ENCODE results near the gene ECE1.
"Not testable (repeated sequence)": the region's sequence is repeated elsewhere in the genome, so short reads cannot be mapped to it uniquely, and the experiment has no call there.

ECE1 gene

DNA sequence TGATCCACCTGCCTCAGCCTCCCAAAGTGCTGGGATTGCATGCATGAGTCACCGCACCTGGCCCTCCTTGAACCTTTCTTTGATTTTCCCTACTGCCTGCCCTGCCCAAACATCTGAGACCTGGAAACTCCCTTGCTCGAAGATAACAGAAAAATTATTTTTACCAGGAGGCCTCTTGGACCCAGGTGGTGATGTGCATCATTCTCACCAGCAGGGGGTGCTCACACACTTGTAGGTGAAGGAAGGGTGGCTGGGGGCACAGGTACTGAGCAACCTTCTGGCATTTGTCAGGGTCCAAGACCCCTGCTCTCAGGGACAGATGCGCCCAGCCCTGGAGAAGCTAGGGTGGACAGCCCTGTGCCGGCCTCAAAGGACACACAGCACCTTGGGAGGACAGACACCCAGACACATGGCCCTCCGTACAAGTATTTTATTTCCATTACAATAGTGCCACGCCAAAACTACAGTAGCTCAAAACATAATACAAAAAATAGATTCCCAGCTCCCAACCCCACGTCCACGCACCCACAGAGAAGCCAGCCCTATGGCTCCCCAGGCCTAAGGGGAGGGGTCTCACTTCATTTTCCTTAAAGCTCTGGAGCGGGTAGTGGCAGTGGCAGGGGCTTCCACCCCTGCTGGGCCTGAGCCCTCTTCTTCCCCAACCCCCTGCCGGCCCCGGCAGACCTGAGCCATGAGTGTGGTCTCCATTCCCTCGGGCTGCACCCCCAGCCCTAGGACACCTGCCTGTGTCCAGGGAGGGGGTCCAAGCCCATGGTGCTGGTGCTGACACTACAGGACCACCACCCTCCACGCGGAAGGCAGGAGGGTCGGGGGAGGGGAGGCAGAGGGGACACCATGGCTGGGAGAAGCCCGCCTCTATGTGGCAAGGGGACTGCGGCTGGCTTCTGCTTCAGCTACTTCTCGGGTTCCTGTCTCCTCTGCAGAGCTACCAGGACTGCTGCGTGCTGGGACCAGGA, 73.1 kb downstream of the ECE1 start:
- DNase-seq, result no peak

DNA sequence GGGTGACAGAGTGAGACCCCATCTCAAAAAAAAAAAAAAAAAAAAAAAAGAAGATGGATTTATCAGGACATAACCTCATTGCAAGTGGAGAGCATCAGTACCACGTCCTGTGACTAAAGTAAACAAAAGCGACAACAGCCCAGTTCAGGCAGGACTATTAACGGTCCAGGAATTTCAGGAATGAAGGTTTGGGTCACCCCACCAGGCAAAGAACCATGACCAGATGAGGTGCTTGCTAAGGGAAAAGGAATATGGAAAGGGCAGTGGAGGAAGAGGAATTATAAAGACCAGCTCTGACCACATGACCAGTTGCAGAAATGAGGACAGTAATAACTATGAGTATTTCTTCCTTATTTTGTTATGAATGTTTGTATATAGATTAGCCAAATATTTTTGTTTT, 78.1 kb downstream of the ECE1 start:
- DNase-seq, result no peak

GRCh38 chr1:21208137-21208700, 82.0 kb downstream of the ECE1 start:
- not testable (repeated sequence) for DNase-seq

GRCh38 chr1:21206117-21206516, 84.1 kb downstream of the ECE1 start:
- DNase-seq, result no peak

GRCh38 chr1:21205416-21205815, 84.8 kb downstream of the ECE1 start:
- DNase-seq, result no peak

- no peak for DNase-seq
Measured at GRCh38 chr1:21201650-21202049, 88.6 kb downstream of the ECE1 start.

GRCh38 chr1:21201238-21201637, 89.0 kb downstream of the ECE1 start:
- DNase-seq, result not testable (repeated sequence)

- DNase-seq, result no peak
Measured at GRCh38 chr1:21200767-21201166, 89.5 kb downstream of the ECE1 start.

DNA sequence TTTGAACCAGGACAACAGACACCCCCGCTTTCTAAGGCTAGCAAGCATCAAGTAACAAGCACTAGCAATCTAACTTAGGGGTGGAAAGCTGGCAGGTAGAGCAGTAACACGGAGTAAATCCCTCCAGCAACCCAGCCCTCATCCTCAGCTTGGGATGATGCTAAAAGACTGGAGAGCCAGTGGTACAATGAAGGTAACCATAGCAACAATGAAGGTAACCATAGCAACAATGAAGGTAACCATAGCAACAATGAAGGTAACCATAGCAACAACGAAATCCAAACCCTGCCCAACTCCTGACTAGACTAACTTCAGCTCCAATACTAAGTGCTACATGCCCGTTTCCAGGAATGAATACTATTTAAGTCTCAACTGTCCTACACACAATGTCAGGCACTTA, 91.3 kb downstream of the ECE1 start:
- DNase-seq, result no peak

DNA sequence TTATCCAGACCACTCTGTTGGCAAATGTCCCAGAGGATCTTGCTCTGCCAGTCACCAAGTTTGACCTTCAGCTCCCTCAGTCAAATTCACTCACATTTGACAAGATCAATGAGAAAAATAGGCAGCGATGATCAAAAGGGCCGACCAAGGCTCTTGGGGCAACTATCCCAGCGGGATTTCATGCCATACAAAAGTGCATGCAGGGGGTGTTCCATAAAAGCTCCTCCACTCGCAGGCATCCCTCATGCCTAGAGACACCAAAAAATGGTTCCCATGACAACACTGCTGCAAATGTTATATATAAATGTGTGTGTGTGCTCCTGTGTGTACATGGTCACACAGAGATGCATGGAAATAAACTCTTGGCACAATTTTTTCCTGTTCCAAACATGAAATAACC, 97.4 kb downstream of the ECE1 start:
- no peak for DNase-seq

- DNase-seq, result no peak
Measured at GRCh38 chr1:21192284-21192683, 98.0 kb downstream of the ECE1 start.

DNA sequence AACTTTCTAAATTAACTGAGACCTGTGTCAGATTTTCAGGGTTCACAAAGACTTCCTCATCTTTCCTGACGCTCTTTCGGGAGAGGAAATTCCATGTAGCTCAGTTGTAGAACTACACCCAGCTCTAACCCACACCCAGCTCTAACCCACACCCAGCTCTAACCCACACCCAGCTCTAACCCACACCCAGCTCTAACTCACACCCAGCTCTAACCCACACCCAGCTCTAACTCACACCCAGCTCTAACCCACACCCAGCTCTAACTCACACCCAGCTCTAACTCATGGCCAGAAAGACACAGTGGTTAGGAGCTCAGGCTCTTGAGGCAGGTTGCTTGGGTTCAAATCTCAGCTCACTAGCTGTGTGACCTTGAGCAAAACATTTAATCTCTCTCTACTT, 99.5 kb downstream of the ECE1 start:
- not testable (repeated sequence) for DNase-seq

DNA sequence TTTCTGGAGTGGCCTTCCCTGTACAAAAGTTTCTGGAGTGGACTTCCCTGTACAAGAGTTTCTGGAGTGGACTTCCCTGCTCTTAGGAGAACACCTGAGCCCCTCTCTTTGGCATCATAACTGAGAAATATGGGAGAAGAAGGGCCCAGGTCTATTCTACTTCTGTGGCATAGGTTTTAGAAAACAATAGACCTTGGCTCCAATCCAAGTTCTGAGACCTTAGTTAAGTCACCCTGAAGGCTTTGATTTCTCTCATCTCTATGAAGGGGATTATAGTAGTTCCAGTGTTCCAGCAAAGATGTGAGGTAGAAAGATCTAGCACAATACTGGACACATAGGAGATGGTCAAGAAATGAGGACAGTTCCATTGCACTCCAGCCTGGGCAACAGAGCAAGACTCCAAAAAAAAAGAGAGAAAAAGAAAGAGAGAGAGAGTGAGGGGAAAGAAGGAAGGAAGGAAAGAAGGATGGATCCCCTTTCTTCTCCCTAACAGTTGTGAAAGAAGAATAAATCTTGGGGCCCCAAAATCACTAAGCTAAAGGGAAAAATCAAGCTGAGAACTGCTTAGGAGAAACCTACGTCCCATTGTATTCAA, 100.3 kb downstream of the ECE1 start:
- no peak for DNase-seq

GRCh38 chr1:21189421-21189820, 100.8 kb downstream of the ECE1 start:
- no peak for DNase-seq

GRCh38 chr1:21188235-21188634, 102.0 kb downstream of the ECE1 start:
- DNase-seq, result no peak

GRCh38 chr1:21185221-21185731, 105.0 kb downstream of the ECE1 start:
- DNase-seq, result no peak

DNA sequence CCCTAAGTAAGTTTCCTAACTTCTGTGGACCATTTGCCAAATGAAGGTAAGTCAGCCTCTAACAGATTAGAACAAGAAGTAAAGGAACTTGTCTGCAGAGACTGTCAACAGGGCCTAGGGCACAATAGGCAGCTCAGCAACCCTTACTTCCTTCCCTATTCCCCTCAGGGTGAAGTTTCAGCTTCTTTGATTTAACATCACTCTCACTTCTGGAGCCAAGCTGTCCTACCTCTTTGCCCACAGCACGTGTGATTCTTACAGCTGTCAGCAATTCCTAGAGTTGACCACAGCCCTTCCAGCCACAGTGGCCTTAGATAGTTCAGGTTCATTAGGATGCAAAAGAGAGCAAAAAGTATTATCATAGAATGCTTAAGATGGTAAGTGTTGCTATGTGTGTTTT, 106.0 kb downstream of the ECE1 start:
- no peak for DNase-seq

DNA sequence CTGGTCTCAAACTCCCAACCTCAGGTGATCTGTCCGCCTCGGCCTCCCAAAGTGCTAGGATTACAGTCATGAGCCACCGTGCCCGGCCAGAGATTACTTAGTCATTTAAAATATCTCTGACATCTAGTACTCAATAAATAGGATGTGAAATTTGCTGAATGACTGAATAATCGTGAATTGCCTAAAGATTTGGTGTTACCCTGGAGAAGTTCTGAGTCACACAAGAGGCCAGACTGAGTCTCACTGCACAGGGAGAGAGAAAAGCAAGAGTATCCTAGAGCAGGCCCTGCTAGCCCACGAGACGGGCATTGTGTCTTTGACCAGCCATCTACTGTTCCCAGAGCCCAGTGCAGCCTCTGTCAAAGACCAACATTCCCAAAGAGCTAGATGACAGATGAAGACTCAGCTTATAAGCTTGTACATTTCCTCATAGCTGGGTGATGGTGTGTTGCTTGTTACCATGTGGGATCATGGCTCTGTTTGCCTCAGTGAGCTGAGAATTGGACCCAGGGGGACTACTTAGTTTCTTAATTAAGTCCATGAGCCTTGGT, 108.0 kb downstream of the ECE1 start:
- no peak for DNase-seq

DNA sequence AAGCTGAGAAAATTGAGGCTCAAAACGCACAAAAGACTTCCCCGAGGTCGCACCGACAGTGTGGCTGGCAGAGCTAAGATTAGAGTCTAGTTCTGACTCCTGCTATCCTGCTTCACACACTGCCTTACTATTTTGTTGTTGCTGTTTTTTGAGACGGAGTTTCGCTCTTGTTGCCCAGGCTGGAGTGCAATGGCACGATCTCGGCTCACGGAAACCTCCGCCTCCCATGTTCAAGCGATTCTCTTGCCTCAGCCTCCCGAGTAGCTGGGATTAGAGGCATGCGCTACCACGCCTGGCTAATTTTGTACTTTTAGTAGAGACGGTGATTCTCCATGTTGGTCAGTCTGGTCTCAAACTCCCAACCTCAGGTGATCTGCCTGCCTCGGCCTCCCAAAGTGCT, 112.0 kb downstream of the ECE1 start:
- DNase-seq, result not testable (repeated sequence)

GRCh38 chr1:21176586-21177555, 113.4 kb downstream of the ECE1 start, which contains the start of gene EIF4G3:
Gene EIF4G3 (minus strand): TSS chr1:21176897. CDS start chr1:21002742, 174,155 bp downstream.
- peak; percentile 96 for DNase-seq

DNA sequence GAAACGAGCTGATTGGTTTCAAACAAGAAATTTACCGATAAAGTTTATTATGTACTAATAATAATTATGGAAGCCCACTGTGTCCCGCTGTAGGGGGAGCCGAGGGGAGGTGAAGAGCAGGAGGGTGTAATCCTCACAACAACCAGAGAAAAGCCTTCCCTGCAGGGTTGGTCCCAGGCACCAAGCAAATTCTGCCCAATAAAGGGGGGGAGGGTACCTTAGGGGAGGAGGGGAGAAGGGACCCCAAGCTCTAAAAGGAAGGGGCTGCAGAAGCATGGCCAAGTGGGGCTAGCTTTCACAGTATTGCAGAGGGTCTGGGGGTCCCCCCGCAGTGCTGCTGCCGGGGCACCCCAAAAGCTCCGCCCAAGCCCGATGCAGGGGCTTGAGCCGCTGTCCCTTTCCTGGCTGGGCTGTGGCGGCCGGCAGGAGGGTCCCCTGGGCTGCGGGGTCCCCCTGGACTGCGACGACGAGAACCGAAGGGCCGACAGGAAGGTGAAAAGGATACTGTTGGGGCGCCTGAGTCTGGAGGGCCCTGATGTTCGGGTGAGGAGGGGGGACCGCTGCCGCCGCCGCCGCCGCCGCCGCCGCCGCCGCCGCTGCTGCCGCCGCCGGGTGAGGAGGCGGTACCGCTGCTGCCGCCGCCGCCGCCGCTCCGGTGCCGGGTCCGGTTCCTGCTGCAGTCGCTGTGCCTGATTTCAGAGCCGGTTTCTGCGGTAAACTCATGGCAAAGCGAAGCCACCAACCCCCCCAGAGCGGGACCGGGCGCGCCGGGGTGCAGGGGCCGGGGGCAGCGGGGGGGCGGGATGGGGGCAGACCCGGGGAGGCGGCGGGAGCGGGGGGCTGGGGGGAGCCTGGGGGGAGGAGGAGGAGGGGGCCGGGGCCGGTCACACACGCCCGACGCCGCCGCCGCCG, 114.3 kb downstream of the ECE1 start:
- DNase-seq, result no peak

All from GOT3 (cell line).